Measurements from ENCODE around the gene NEDD9. TPM values are rescaled to one million over a fixed set of nuclear protein-coding genes. Genes with fewer than 3 reads are reported as not detected.

NEDD9 gene
- total and polyA plus RNA-seq, 2 donors (not counting 1 experiment from before 2014, with no cell fraction given), result 33.7 to 35.2 TPM

DNA sequence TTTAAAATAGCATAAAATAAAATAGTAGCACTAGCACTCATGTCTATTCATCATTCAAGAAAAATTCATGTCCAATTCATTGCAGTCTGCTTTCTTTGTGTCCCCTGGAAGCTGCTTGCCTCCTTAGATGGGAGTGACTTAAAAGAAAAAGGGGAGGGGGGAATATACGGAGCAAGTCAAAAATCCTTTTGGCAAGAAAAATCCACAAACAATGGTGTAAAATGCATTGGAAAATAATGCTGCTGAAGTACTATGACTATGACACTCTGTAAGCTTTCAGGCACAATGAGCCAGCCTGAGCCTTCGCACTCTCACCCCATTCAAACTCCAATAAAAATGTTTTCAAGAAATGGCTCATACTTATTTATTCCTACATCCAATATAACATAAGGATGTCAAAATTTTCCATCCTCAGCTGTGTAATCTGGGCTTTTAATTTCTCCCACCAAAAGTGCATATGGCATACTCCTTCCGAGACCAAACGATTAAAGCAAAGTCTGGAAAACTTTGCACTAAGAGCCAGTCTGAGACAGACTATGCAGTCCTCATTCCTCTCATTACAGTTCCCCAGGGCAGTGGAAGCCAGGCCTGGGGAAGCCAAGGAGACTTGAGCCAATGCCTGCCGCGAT is 790 bp downstream of the NEDD9 start:
- Histone ChIP-seq H3K4me2 (ENCODE audit: extremely low read depth, insufficient read depth, low read length) (peak overlapping the region; percentile 83), H3K9me3 (ENCODE audit: control insufficient read depth, insufficient read depth, low read depth, low read length) (no peaks in the 10 kb centered on the region), H3K4me1 (ENCODE audit: control insufficient read depth, extremely low read depth, insufficient read depth, low read length) (no peaks in the 10 kb centered on the region), H3K79me2 (ENCODE audit: control insufficient read depth, insufficient read depth, low read length) (peaks cover 56% of the 10 kb centered on the region), H3K36me3 (ENCODE audit: control insufficient read depth, insufficient read depth, low read length) (no peaks in the 10 kb centered on the region), H2AFZ (ENCODE audit: low read length) (no peak overlapping the region), H3K9ac (ENCODE audit: insufficient read depth, low read length) (peak overlapping the region; percentile 81), H4K20me1 (ENCODE audit: control insufficient read depth, extremely low read depth, insufficient read depth, low read length) (no peaks in the 10 kb centered on the region), H3K4me3 (replicated peaks in 1 of 4; ENCODE audit: control extremely low read depth in 1 of 4, insufficient read depth in 1 of 4, low read depth in 3 of 4, low read length in 4 of 4) (peak overlapping the region; percentile 81 to 94 (median 86)), H3K27me3 (ENCODE audit: control insufficient read depth, insufficient read depth, low read length) (no peaks in the 10 kb centered on the region), H3K27ac (ENCODE audit: insufficient read depth, low read length) (peak overlapping the region; percentile 90)
- no peak for TF ChIP-seq EZH2 (IDR thresholded peaks at IDR 0.05; ENCODE audit: low read length, missing control alignments)
- TF ChIP-seq, protein P1, sequence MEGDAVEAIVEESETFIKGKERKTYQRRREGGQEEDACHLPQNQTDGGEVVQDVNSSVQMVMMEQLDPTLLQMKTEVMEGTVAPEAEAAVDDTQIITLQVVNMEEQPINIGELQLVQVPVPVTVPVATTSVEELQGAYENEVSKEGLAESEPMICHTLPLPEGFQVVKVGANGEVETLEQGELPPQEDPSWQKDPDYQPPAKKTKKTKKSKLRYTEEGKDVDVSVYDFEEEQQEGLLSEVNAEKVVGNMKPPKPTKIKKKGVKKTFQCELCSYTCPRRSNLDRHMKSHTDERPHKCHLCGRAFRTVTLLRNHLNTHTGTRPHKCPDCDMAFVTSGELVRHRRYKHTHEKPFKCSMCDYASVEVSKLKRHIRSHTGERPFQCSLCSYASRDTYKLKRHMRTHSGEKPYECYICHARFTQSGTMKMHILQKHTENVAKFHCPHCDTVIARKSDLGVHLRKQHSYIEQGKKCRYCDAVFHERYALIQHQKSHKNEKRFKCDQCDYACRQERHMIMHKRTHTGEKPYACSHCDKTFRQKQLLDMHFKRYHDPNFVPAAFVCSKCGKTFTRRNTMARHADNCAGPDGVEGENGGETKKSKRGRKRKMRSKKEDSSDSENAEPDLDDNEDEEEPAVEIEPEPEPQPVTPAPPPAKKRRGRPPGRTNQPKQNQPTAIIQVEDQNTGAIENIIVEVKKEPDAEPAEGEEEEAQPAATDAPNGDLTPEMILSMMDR (conservative IDR thresholded peaks at IDR 0.05 in 1 of 2, IDR thresholded peaks at IDR 0.05 in 1 of 2; ENCODE audit: low read depth in 1 of 2, low read length in 2 of 2), result no peak
- DNase-seq (ENCODE audit: low read depth in 2 of 2), result peak; percentile 65 to 82

DNA sequence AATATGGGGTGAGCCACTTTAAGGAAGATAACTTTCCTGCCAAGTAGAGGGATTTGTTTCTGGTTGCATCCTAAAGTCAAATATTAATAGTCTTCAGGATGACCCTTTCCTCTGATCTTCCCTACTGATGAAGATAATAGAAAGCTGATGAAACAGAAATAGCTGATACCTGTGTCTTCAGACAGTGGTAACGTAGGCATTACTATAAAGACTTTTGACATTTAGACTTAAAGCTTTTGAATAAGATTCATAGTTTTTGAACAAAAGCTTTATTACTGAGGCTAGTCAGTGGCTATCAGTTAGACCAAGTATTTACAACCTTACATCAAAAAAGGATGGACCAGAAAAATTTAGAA is 1.4 kb downstream of the NEDD9 start:
- Histone ChIP-seq H3K27ac (ENCODE audit: insufficient read depth, low read length) (peak overlapping the region; percentile 90), H4K20me1 (ENCODE audit: control insufficient read depth, extremely low read depth, insufficient read depth, low read length) (no peaks in the 10 kb centered on the region), H3K27me3 (ENCODE audit: control insufficient read depth, insufficient read depth, low read length) (no peaks in the 10 kb centered on the region), H3K36me3 (ENCODE audit: control insufficient read depth, insufficient read depth, low read length) (no peaks in the 10 kb centered on the region), H3K9ac (ENCODE audit: insufficient read depth, low read length) (peak overlapping the region; percentile 20), H2AFZ (ENCODE audit: low read length) (no peak overlapping the region), H3K4me2 (ENCODE audit: extremely low read depth, insufficient read depth, low read length) (peak overlapping the region; percentile 83), H3K9me3 (ENCODE audit: control insufficient read depth, insufficient read depth, low read depth, low read length) (no peaks in the 10 kb centered on the region), H3K4me1 (ENCODE audit: control insufficient read depth, extremely low read depth, insufficient read depth, low read length) (no peaks in the 10 kb centered on the region), H3K4me3 (replicated peaks in 1 of 4; ENCODE audit: control extremely low read depth in 1 of 4, insufficient read depth in 1 of 4, low read depth in 3 of 4, low read length in 4 of 4) (peak overlapping the region; percentile 81 to 94 (median 86)), H3K79me2 (ENCODE audit: control insufficient read depth, insufficient read depth, low read length) (peaks cover 61% of the 10 kb centered on the region)
- TF ChIP-seq, protein P1 (conservative IDR thresholded peaks at IDR 0.05 in 1 of 2, IDR thresholded peaks at IDR 0.05 in 1 of 2; ENCODE audit: low read depth in 1 of 2, low read length in 2 of 2), result no peak
- TF ChIP-seq EZH2 (IDR thresholded peaks at IDR 0.05; ENCODE audit: low read length, missing control alignments), result no peak
- DNase-seq (ENCODE audit: low read depth in 2 of 2), result no peak

DNA sequence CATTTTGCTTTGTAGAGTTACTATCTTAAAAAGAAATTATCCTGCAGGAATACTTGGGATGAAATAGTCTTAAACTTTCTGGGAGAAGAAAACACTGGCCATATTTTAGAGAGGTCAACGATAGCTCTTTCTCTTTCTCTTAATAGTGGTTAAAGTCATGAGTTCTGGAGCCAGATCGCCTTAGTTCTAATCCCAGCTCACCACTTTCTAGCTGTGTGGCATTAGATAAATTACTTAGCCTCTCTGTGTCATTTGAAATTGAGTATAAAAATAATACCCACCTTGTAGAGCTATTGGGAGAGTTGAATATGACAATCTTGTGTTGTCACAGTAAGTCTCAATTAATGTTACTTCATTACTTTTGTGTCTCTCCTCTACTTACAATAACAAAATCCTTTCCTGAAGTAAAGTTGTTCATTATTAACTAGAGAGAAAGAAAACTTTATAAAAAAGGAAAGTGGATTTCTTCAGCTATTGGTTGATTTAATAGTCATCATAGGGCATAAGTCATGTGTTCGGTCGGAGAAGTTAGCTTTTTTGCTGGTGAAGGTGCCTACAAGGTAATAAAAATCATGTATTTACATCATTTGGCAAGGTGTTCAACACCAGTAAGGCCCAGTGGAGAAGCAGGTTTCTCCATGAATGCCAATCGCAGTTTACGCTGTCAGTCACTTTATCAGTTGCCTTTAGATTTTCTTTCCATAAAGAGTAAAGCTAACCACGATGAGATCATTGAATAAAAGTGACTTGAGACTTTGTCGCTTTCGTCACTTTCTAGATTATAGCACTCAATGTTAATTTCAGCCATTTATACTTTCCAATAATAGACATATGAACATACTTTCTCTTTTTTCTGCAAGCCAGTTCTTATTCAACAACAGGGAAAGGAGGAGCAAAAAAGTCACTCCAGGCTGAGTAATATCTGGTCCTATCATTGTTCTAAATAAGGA is 2.0 kb downstream of the NEDD9 start:
- Histone ChIP-seq H2AFZ (ENCODE audit: low read length) (no peak overlapping the region), H3K9me3 (ENCODE audit: control insufficient read depth, insufficient read depth, low read depth, low read length) (no peaks in the 10 kb centered on the region), H3K79me2 (ENCODE audit: control insufficient read depth, insufficient read depth, low read length) (peaks cover 65% of the 10 kb centered on the region), H3K4me1 (ENCODE audit: control insufficient read depth, extremely low read depth, insufficient read depth, low read length) (no peaks in the 10 kb centered on the region), H3K4me3 (replicated peaks in 1 of 4; ENCODE audit: control extremely low read depth in 1 of 4, insufficient read depth in 1 of 4, low read depth in 3 of 4, low read length in 4 of 4) (peak overlapping the region; percentile 81 to 94 (median 86)), H4K20me1 (ENCODE audit: control insufficient read depth, extremely low read depth, insufficient read depth, low read length) (no peaks in the 10 kb centered on the region), H3K4me2 (ENCODE audit: extremely low read depth, insufficient read depth, low read length) (peak overlapping the region; percentile 83), H3K27me3 (ENCODE audit: control insufficient read depth, insufficient read depth, low read length) (no peaks in the 10 kb centered on the region), H3K27ac (ENCODE audit: insufficient read depth, low read length) (peak overlapping the region; percentile 90), H3K36me3 (ENCODE audit: control insufficient read depth, insufficient read depth, low read length) (no peaks in the 10 kb centered on the region), H3K9ac (ENCODE audit: insufficient read depth, low read length) (no peak overlapping the region)
- peak in 1 of 2 donors; percentile 50 for DNase-seq (ENCODE audit: low read depth in 2 of 2)
- no peak for TF ChIP-seq EZH2 (IDR thresholded peaks at IDR 0.05; ENCODE audit: low read length, missing control alignments)
- TF ChIP-seq, protein P1 (conservative IDR thresholded peaks at IDR 0.05 in 1 of 2, IDR thresholded peaks at IDR 0.05 in 1 of 2; ENCODE audit: low read depth in 1 of 2, low read length in 2 of 2), result no peak

Measured in fibroblast of lung (primary cell).